Measurements from ENCODE around the gene GLB1L2.

Gene GLB1L2

DNA sequence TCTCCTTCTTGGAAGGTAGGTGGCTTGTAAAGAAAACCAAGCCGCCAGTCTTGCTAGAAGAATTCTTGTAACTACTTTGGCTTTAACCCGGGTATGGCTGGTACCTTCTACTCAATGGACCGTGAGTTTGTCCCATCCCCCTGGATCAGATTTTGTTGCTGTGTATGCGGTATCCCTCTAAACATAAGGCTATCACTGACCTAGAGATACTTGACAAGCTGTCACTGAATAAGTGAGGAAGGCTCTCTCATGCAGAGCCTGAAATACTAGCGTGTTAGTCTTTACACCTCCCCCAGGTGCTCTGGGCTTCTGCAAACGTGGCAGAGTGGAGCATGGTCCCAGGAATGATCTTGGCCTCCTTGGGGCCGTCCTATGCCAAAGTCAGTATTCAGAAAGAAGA is 34.5 kb downstream of the GLB1L2 start:
- TF ChIP-seq, protein P1, sequence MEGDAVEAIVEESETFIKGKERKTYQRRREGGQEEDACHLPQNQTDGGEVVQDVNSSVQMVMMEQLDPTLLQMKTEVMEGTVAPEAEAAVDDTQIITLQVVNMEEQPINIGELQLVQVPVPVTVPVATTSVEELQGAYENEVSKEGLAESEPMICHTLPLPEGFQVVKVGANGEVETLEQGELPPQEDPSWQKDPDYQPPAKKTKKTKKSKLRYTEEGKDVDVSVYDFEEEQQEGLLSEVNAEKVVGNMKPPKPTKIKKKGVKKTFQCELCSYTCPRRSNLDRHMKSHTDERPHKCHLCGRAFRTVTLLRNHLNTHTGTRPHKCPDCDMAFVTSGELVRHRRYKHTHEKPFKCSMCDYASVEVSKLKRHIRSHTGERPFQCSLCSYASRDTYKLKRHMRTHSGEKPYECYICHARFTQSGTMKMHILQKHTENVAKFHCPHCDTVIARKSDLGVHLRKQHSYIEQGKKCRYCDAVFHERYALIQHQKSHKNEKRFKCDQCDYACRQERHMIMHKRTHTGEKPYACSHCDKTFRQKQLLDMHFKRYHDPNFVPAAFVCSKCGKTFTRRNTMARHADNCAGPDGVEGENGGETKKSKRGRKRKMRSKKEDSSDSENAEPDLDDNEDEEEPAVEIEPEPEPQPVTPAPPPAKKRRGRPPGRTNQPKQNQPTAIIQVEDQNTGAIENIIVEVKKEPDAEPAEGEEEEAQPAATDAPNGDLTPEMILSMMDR (conservative IDR thresholded peaks at IDR 0.05; ENCODE audit: low read depth, low read length), result no peak
- DNase-seq (ENCODE audit: low read depth), result no peak
- no peak overlapping the region for H3K4me3 ChIP-seq (ENCODE audit: low read depth, low read length)

DNA sequence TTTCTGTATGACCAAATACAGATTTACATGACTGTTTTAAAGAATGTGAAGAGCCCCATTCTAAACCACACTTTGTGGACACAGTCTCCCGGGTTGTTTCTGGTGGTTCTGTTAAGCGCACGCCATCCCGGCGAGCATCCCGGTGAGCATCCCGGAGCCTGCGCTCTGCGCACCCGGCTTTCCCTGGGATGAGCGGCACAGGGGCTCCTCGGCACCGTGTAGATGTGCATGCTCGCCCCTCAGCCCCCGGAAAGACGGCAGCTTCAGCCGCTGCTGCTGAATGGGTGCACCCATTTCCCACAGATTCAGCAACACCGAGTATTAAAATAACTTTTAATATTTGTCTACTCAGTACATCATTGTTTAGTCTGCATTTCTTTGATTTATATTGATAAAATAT is 36.0 kb downstream of the GLB1L2 start:
- H3K4me3 ChIP-seq (ENCODE audit: low read depth, low read length), result no peak overlapping the region
- DNase-seq (ENCODE audit: low read depth), result no peak
- TF ChIP-seq, protein P1 (conservative IDR thresholded peaks at IDR 0.05; ENCODE audit: low read depth, low read length), result no peak

DNA sequence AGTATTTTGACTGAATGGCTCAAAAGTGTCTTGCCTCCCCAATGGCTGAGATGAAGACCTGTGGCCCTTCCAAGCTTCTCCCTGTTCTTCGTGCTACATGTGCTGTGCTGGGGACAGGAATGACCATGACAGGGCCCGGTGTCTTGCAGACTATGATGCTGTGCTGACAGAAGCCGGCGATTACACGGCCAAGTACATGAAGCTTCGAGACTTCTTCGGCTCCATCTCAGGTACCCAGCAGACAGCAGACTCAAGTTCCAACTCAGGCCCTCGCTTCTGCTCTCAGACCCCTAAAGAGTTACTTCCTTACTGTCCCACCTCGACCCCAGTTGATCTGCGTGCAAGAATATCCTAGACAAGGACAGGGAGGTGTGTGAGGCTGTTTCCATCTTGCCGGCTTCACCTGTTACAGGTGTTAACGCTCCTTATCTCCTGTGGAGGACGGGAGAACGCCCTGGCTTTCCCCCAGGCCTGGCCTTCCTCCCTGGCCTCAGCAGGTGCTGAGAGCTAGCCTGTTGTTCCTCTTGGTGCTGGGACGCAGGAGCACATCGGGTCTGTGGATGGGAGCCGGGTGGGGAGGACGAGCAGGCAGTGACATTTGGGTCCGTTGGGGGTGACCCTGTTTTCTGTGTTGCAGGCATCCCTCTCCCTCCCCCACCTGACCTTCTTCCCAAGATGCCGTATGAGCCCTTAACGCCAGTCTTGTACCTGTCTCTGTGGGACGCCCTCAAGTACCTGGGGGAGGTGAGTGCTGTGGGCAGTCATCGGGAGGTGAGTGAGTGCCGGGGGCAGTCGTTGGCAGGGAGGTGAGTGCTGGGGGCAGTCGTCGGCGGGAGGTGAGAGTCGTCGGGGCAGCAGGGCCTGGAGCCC is 38.1 kb downstream of the GLB1L2 start:
- no peak for DNase-seq (ENCODE audit: low read depth)
- TF ChIP-seq, protein P1 (conservative IDR thresholded peaks at IDR 0.05; ENCODE audit: low read depth, low read length), result no peak
- H3K4me3 ChIP-seq (ENCODE audit: low read depth, low read length), result no peak overlapping the region

DNA sequence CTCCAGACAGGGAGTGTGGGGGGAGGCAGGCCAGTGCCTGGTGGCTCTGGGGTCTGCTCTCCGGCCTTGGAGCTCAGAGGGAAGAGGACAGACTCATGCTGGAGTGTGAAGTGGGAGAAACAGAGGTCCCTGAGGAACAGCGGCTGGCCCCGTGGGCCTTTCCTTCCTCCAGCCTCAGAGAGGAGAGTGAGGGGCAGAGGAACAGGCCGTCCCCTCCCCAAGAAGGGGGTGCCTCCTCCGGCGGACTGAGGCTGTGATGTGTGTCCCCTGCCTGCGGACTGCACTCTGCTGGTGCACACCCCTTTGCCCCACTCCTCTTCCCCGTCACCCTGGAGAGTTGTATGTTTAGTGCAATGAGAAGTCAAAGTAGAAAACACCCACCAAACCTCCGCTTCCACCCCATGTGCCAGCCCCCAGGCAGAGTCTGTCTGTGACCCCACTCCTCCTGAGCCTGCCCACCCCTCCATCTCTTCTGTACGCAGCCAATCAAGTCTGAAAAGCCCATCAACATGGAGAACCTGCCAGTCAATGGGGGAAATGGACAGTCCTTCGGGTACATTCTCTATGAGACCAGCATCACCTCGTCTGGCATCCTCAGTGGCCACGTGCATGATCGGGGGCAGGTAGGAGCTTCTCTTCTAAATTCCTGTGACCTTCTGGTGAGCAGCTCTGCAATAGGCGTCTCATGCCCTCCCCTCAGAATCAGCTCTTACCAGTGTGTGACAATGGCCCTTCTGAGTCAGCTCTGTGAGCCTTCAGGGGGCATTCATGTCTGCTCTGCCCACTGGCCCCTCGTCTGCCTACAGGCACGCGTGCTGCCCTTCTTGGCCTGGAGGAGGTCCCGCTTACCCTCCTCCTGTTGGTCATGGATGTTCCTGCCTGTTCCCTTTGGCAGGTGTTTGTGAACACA is 39.0 kb downstream of the GLB1L2 start:
- no peak for DNase-seq (ENCODE audit: low read depth)
- TF ChIP-seq, protein P1 (conservative IDR thresholded peaks at IDR 0.05; ENCODE audit: low read depth, low read length), result no peak
- H3K4me3 ChIP-seq (ENCODE audit: low read depth, low read length), result no peak overlapping the region

DNA sequence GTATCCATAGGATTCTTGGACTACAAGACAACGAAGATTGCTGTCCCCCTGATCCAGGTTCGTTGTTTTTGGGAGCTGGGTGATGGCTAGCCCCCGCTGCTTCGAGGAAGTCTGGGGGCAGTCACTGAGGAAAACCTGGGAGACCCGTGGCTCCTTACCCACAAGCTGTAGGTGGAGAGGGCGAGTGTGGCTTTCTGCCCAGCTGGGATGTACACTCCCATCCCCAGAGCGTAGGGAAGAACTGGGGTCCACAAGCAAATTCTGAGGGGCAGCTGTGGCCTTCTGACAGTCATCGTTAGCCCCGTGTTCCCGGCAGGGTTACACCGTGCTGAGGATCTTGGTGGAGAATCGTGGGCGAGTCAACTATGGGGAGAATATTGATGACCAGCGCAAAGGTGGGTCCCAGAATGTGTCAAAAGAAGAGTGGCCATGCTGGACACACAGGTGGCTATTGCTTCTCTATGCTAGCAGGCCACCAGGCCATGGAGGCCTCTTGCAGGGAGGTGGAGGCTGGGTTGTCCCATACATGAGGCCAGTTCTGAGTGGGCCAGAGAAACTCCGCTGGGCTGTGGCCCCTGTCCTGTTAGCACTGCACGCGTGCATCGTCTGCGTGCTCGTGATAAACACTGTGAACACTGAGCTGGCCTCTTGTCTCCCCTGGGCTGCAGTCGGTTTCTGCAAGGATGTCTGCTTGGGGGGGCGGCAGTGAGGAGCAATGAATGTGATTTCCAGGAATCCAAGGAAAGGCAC is 39.8 kb downstream of the GLB1L2 start:
- DNase-seq (ENCODE audit: low read depth), result no peak
- TF ChIP-seq, protein P1 (conservative IDR thresholded peaks at IDR 0.05; ENCODE audit: low read depth, low read length), result no peak
- H3K4me3 ChIP-seq (ENCODE audit: low read depth, low read length), result no peak overlapping the region

DNA sequence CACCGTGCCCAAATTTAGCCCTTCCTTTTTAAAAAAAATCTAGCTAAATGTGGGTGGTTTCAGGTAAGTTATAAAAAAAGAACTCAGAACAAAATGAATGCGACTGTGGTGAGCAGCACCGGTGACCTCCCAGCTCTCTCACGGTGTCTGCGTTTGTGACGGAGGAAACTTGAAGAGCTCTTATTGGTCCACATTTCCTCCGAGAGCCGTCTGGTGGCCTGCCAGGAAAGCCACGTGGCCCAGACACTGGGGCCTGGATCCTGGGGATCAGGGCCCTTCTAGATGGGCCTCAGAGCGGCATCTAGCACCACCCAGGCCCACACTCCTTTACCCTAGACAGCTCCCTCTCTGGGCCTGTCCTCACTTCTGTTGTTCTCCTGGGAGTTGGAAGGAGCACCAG is 40.7 kb downstream of the GLB1L2 start:
- TF ChIP-seq, protein P1 (conservative IDR thresholded peaks at IDR 0.05; ENCODE audit: low read depth, low read length), result no peak
- DNase-seq (ENCODE audit: low read depth), result no peak
- no peak overlapping the region for H3K4me3 ChIP-seq (ENCODE audit: low read depth, low read length)
